Neural progenitor cell (in vitro differentiated cells): ENCODE results near the gene ERVK3-1. TPM values are rescaled to one million over a fixed set of nuclear protein-coding genes. Genes with fewer than 3 reads are reported as not detected.

Source experiments
- DNase-seq: peaks from one replicate; pipeline ENCODE4 v3.0.0-alpha.2; 2016; ENCODE audit warnings: low spot score
- H2AFZ ChIP-seq: fragments of 200-600 bp; sonication (generic); replicated peaks from 2 replicates; pipeline ENCODE4 v1.6.1; 2016; ENCODE audit warnings: antibody characterized with exemption
- H3F3A ChIP-seq: fragments of 200-600 bp; sonication (generic); 2 replicates; pipeline ENCODE4 v1.6.1; 2016; ENCODE audit warnings: antibody characterized with exemption, low read depth
- H3K27ac ChIP-seq: fragments of 200-600 bp; sonication (generic); 2 replicates; pipeline ENCODE4 v1.5.1; 2016; ENCODE audit warnings: mild to moderate bottlenecking
- H3K27me3 ChIP-seq: fragments of 200-600 bp; sonication (generic); 2 replicates; pipeline ENCODE4 v1.6.1; 2016; ENCODE audit warnings: mild to moderate bottlenecking, moderate library complexity
- H3K36me3 ChIP-seq: fragments of 200-600 bp; sonication (generic); 2 replicates; pipeline ENCODE4 v1.5.1; 2016
- H3K4me1 ChIP-seq: fragments of 200-600 bp; sonication (generic); 2 replicates; pipeline ENCODE4 v1.6.1; 2016; ENCODE audit warnings: mixed run types
- H3K4me2 ChIP-seq: fragments of 200-600 bp; sonication (generic); 2 replicates; pipeline ENCODE4 v1.6.1; 2016
- H3K4me3 ChIP-seq: fragments of 200-600 bp; sonication (generic); 2 replicates; pipeline ENCODE4 v1.5.1; 2016
- H3K79me2 ChIP-seq: fragments of 200-600 bp; sonication (generic); 2 replicates; pipeline ENCODE4 v1.6.1; 2016; ENCODE audit warnings: low read depth
- H3K9ac ChIP-seq: fragments of 200-600 bp; sonication (generic); 2 replicates; pipeline ENCODE4 v1.6.1; 2016
- H3K9me3 ChIP-seq: fragments of 200-600 bp; sonication (generic); 2 replicates; pipeline ENCODE4 v1.5.1; 2016; ENCODE audit warnings: low read depth
- H4K20me1 ChIP-seq: fragments of 200-600 bp; sonication (generic); 2 replicates; pipeline ENCODE4 v1.6.1; 2016; ENCODE audit warnings: low read depth
- H3K27ac Mint-ChIP-seq: 3 replicates; pipeline ENCODE4 v1.8.0; 2021; ENCODE audit warnings: mixed read lengths
- H3K27me3 Mint-ChIP-seq: 2 replicates; pipeline ENCODE4 v1.8.0; 2022; ENCODE audit warnings: low read depth, mild to moderate bottlenecking, inconsistent platforms, moderate library complexity, mixed read lengths; ENCODE audit not compliant: insufficient read depth
- H3K36me3 Mint-ChIP-seq: 3 replicates; pipeline ENCODE4 v1.8.0; 2021; ENCODE audit warnings: mixed read lengths
- H3K4me1 Mint-ChIP-seq: 3 replicates; pipeline ENCODE4 v1.8.0; 2021; ENCODE audit warnings: mixed read lengths
- H3K4me3 Mint-ChIP-seq: 3 replicates; pipeline ENCODE4 v1.8.0; 2021; ENCODE audit warnings: mild to moderate bottlenecking, moderate library complexity, mixed read lengths
- H3K9me3 Mint-ChIP-seq: 3 replicates; pipeline ENCODE4 v1.8.0; 2020; ENCODE audit warnings: mixed read lengths
- CTCF ChIP-seq: fragments of 200-600 bp; sonication (generic); IDR thresholded peaks from 2 replicates; pipeline ENCODE4 v1.5.1; 2017; ENCODE audit warnings: antibody characterized with exemption, mild to moderate bottlenecking
- EZH2 ChIP-seq: fragments of 200-600 bp; sonication (generic); IDR thresholded peaks from 2 replicates; pipeline ENCODE4 v1.6.1; 2017; ENCODE audit warnings: antibody characterized with exemption, mild to moderate bottlenecking, moderate library complexity
- EZH2phosphoT487 ChIP-seq: fragments of 200-600 bp; sonication (generic); IDR thresholded peaks from 2 replicates; pipeline ENCODE4 v1.6.1; 2017; ENCODE audit warnings: antibody characterized with exemption
- total RNA-seq: library from RNA; depleted of rRNA; stranded (reverse); fragments of >200 nt; gene quantifications from 2 replicates; pipeline ENCODE4 v1.2.3, GENCODE V29; 2015; ENCODE audit warnings: low replicate concordance

ERVK3-1 gene
- total RNA-seq, 1 donor from 2014 or later = 49.9 TPM

GRCh38 chr19:58291943-58292342, 13.2 kb upstream of the ERVK3-1 start:
- Mint-ChIP-seq H3K4me3 (no peak overlapping the region), H3K27ac (no peak overlapping the region), H3K27me3 (peaks cover 15% of the 10 kb centered on the region), H3K36me3 (peaks cover 93% of the 10 kb centered on the region), H3K9me3 (peaks cover 95% of the 10 kb centered on the region), H3K4me1 (no peaks in the 10 kb centered on the region)
- H3K9ac ChIP-seq = no peak overlapping the region
- no peak overlapping the region for H2AFZ ChIP-seq
- no peak for DNase-seq
- no peak overlapping the region for H3K4me2 ChIP-seq
- H3K36me3 ChIP-seq = peaks cover 8% of the 10 kb centered on the region
- TF ChIP-seq CTCF (no peak), EZH2 (no peak), EZH2phosphoT487 (no peak)
- H3K27me3 ChIP-seq = no peaks in the 10 kb centered on the region
- H3K4me3 ChIP-seq = no peak overlapping the region
- no peaks in the 10 kb centered on the region for H3K4me1 ChIP-seq
- H3K9me3 ChIP-seq = no peaks in the 10 kb centered on the region
- peaks cover 61% of the 10 kb centered on the region for H3K79me2 ChIP-seq
- no peak overlapping the region for H3K27ac ChIP-seq
- no peaks in the 10 kb centered on the region for H4K20me1 ChIP-seq
- H3F3A ChIP-seq = no peaks in the 10 kb centered on the region

DNA sequence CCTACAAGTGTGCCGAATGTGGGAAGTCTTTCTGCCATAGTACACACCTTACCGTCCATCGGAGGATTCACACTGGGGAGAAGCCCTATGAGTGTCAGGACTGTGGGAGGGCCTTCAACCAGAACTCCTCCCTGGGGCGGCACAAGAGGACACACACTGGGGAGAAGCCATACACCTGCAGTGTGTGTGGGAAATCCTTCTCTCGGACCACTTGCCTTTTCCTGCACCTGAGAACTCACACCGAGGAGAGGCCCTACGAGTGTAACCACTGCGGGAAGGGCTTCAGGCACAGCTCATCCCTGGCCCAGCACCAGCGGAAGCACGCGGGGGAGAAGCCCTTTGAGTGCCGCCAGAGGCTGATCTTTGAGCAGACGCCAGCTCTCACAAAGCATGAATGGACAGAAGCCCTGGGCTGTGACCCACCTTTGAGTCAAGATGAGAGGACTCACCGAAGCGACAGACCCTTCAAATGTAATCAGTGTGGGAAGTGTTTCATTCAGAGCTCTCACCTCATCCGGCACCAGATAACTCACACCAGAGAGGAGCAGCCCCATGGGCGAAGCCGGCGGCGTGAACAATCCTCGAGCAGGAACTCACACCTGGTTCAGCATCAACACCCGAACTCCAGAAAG, 10.3 kb upstream of the ERVK3-1 start:
- H3K9me3 Mint-ChIP-seq = peaks cover 88% of the 10 kb centered on the region
- no peak overlapping the region for H3K4me3 Mint-ChIP-seq
- no peaks in the 10 kb centered on the region for H3K9me3 ChIP-seq

DNA sequence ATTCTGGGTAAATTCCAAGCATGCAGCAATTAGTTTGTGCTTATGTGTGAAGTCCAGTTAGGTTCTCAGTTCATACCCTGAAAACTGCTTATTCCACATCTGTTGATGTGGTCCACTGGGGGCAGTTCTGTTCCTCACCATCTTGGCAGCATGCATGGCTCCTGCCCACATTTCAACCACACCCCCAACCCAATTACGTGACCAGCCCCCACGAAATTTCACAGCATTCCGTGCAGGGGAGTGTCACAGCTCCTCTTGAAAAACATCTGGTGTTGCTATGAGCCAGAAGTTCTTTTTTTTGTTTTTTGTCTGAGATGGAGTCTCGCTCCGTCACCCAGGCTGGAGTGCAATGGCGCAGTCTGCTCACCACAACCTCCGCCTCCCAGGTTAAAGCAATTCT, 9.1 kb upstream of the ERVK3-1 start:
- H3K4me1 Mint-ChIP-seq = no peaks in the 10 kb centered on the region
- Histone ChIP-seq H3K9me3 (no peaks in the 10 kb centered on the region), H3F3A (no peaks in the 10 kb centered on the region), H3K4me1 (no peaks in the 10 kb centered on the region), H3K27ac (no peak overlapping the region), H3K9ac (no peak overlapping the region), H3K36me3 (peaks cover 12% of the 10 kb centered on the region), H3K4me2 (no peak overlapping the region), H3K4me3 (no peak overlapping the region), H3K79me2 (peaks cover 87% of the 10 kb centered on the region), H3K27me3 (no peaks in the 10 kb centered on the region), H4K20me1 (peaks cover 14% of the 10 kb centered on the region), H2AFZ (no peak overlapping the region)
- H3K27me3 Mint-ChIP-seq = peaks cover 16% of the 10 kb centered on the region
- H3K36me3 Mint-ChIP-seq = peaks cover 91% of the 10 kb centered on the region
- no peak for DNase-seq
- H3K4me3 Mint-ChIP-seq = no peak overlapping the region
- no peak overlapping the region for H3K27ac Mint-ChIP-seq
- TF ChIP-seq CTCF (no peak), EZH2 (no peak), EZH2phosphoT487 (no peak)
- peaks cover 89% of the 10 kb centered on the region for H3K9me3 Mint-ChIP-seq

More for the DNA sequence above, 10.3 kb upstream of the ERVK3-1 start:
- peaks cover 87% of the 10 kb centered on the region for H3K36me3 Mint-ChIP-seq
- H2AFZ ChIP-seq = no peak overlapping the region
- peaks cover 2% of the 10 kb centered on the region for H4K20me1 ChIP-seq
- H3K4me1 Mint-ChIP-seq = no peaks in the 10 kb centered on the region
- H3K4me3 ChIP-seq = no peak overlapping the region
- no peak overlapping the region for H3K4me2 ChIP-seq
- no peak overlapping the region for H3K9ac ChIP-seq
- H3K36me3 ChIP-seq = peaks cover 12% of the 10 kb centered on the region
- H3F3A ChIP-seq = no peaks in the 10 kb centered on the region
- no peak overlapping the region for H3K27ac Mint-ChIP-seq
- H3K27ac ChIP-seq = no peak overlapping the region
- H3K79me2 ChIP-seq = peaks cover 82% of the 10 kb centered on the region
- TF ChIP-seq EZH2phosphoT487 (no peak), EZH2 (no peak), CTCF (no peak)
- no peaks in the 10 kb centered on the region for H3K4me1 ChIP-seq
- H3K27me3 Mint-ChIP-seq = peaks cover 17% of the 10 kb centered on the region
- no peaks in the 10 kb centered on the region for H3K27me3 ChIP-seq
- no peak for DNase-seq
